ENCODE measurements around the gene DMBT1. TPM values are rescaled to one million over a fixed set of nuclear protein-coding genes. Genes with fewer than 3 reads are reported as not detected.
"Not testable (repeated sequence)": the region's sequence is repeated elsewhere in the genome, so short reads cannot be mapped to it uniquely, and the experiment has no call there.

The DMBT1 gene
- total and polyA plus RNA-seq, 2 donors (not counting 1 experiment from before 2014, with no cell fraction given): not detected

- Mint-ChIP-seq H3K4me1 (no peaks in the 10 kb centered on the region), H3K4me3 (no peak overlapping the region), H3K27me3 (peaks cover 4% of the 10 kb centered on the region), H3K27ac (no peak overlapping the region), H3K9me3 (ENCODE audit: insufficient read depth) (no peaks in the 10 kb centered on the region)
- Histone ChIP-seq H3K27me3 (replicated peaks in 1 of 4; ENCODE audit: control extremely low read depth in 1 of 4, control insufficient read depth in 3 of 4, insufficient read depth in 4 of 4, low read length in 3 of 4) (no peaks in the 10 kb centered on the region), H3K4me2 (replicated peaks; ENCODE audit: low read depth, low read length, poor library complexity, severe bottlenecking) (no peak overlapping the region), H3K36me3 (replicated peaks in 1 of 2; ENCODE audit: control extremely low read depth in 1 of 2, control insufficient read depth in 1 of 2, extremely low read depth in 1 of 2, insufficient read depth in 2 of 2, low read length in 1 of 2) (no peaks in the 10 kb centered on the region), H3K79me2 (ENCODE audit: control insufficient read depth, insufficient read depth, low read length) (no peaks in the 10 kb centered on the region), H2AFZ (ENCODE audit: insufficient read depth, low read depth, low read length, poor library complexity, severe bottlenecking) (no peak overlapping the region), H3K9ac (ENCODE audit: low read length) (no peak overlapping the region), H3K27ac (ENCODE audit: low read length in 2 of 2) (no peak overlapping the region), H3K9me3 (ENCODE audit: control extremely low read depth in 1 of 3, control insufficient read depth in 2 of 3, insufficient read depth in 1 of 3, low read length in 2 of 3) (peaks cover 0 to 12% (median under 1%) of the 10 kb centered on the region in 3 donors), H3K4me1 (ENCODE audit: control insufficient read depth in 2 of 2, insufficient read depth in 2 of 2, low read length in 2 of 2) (no peaks in the 10 kb centered on the region), H3K4me3 (ENCODE audit: control extremely low read depth in 1 of 5, extremely low read depth in 1 of 5, insufficient read depth in 1 of 5, low read depth in 2 of 5, low read length in 4 of 5) (no peak overlapping the region), H4K20me1 (ENCODE audit: control insufficient read depth, insufficient read depth, low read length, poor library complexity, severe bottlenecking) (no peaks in the 10 kb centered on the region)
- intact Hi-C loops (cut with micrococcal nuclease): no loop called here
- TF ChIP-seq CTCF (IDR thresholded peaks at IDR 0.05) (no peak), EZH2 (IDR thresholded peaks at IDR 0.05; ENCODE audit: borderline replicate concordance, insufficient read depth, low read depth, low read length, poor library complexity, severe bottlenecking) (no peak)
- ATAC-seq (ENCODE audit: low read depth) (no peak), DNase-seq (no peak)
- POLR2A ChIA-PET: no interaction called here
- CTCF ChIA-PET: no interaction called here
- 79% methylated on average over 3 of the region's 5 CpGs for WGBS (ENCODE audit: insufficient coverage)
Observed at GRCh38 chr10:122618461-122619165, 58.1 kb downstream of the DMBT1 start.

GRCh38 chr10:122620961-122621360 lies 60.4 kb downstream of the DMBT1 start:
- H3K4me3 Mint-ChIP-seq; H3K4me1 Mint-ChIP-seq; H3K27ac Mint-ChIP-seq; H3K4me3 ChIP-seq (ENCODE audit: control extremely low read depth in 1 of 5, extremely low read depth in 1 of 5, insufficient read depth in 1 of 5, low read depth in 2 of 5, low read length in 4 of 5); ATAC-seq (ENCODE audit: low read depth); H3K27ac ChIP-seq (ENCODE audit: low read length in 2 of 2); H4K20me1 ChIP-seq (ENCODE audit: control insufficient read depth, insufficient read depth, low read length, poor library complexity, severe bottlenecking); H3K36me3 ChIP-seq (replicated peaks in 1 of 2; ENCODE audit: control extremely low read depth in 1 of 2, control insufficient read depth in 1 of 2, extremely low read depth in 1 of 2, insufficient read depth in 2 of 2, low read length in 1 of 2); H3K27me3 Mint-ChIP-seq; CTCF ChIA-PET; H3K4me2 ChIP-seq (replicated peaks; ENCODE audit: low read depth, low read length, poor library complexity, severe bottlenecking); POLR2A ChIA-PET; H3K79me2 ChIP-seq (ENCODE audit: control insufficient read depth, insufficient read depth, low read length); H3K4me1 ChIP-seq (ENCODE audit: control insufficient read depth in 2 of 2, insufficient read depth in 2 of 2, low read length in 2 of 2); intact Hi-C loops (cut with micrococcal nuclease); H3K9ac ChIP-seq (ENCODE audit: low read length); H2AFZ ChIP-seq (ENCODE audit: insufficient read depth, low read depth, low read length, poor library complexity, severe bottlenecking); DNase-seq; H3K9me3 Mint-ChIP-seq (ENCODE audit: insufficient read depth); H3K27me3 ChIP-seq (replicated peaks in 1 of 4; ENCODE audit: control extremely low read depth in 1 of 4, control insufficient read depth in 3 of 4, insufficient read depth in 4 of 4, low read length in 3 of 4): not testable (repeated sequence)
- peaks cover 0 to 15% (median 1%) of the 10 kb centered on the region in 3 donors for H3K9me3 ChIP-seq (ENCODE audit: control extremely low read depth in 1 of 3, control insufficient read depth in 2 of 3, insufficient read depth in 1 of 3, low read length in 2 of 3)
- 89% methylated on average over 5 of the region's 8 CpGs for WGBS (ENCODE audit: insufficient coverage)

All from B cell (primary cell).